LHCN-M2 (cell line): Measurements from ENCODE around the gene MCU. TPM values are rescaled to one million over a fixed set of nuclear protein-coding genes. Genes with fewer than 3 reads are reported as not detected.
"Not testable (repeated sequence)": the region's sequence is repeated elsewhere in the genome, so short reads cannot be mapped to it uniquely, and the experiment has no call there.

ENCODE experiments used
- DNase-seq: peaks from one replicate; pipeline ENCODE4 v3.0.0-alpha.2; 2012; ENCODE audit warnings: low read depth
- total RNA-seq: library from RNA; depleted of rRNA; stranded (reverse); fragments of >200 nt; gene quantifications from 2 replicates; pipeline ENCODE4 v1.2.3, GENCODE V29; 2014

The MCU gene
- total RNA-seq, 1 experiment from 2014 or later: 37.1 TPM

GRCh38 chr10:72895236-72895850 is 203.4 kb downstream of the MCU start:
- DNase-seq: no peak

- no peak for DNase-seq
Observed at GRCh38 chr10:72898616-72899015, 206.7 kb downstream of the MCU start.

- no peak for DNase-seq
Observed at GRCh38 chr10:72899545-72899944, 207.6 kb downstream of the MCU start.

GRCh38 chr10:72903941-72904446 is 212.1 kb downstream of the MCU start:
- not testable (repeated sequence) for DNase-seq

GRCh38 chr10:72904806-72905205 is 212.9 kb downstream of the MCU start:
- no peak for DNase-seq

GRCh38 chr10:72906446-72906845 is 214.5 kb downstream of the MCU start:
- DNase-seq: no peak

GRCh38 chr10:72910705-72911104 is 218.8 kb downstream of the MCU start:
- DNase-seq: no peak

- no peak for DNase-seq
Observed at GRCh38 chr10:72911758-72912157, 219.8 kb downstream of the MCU start.

- no peak for DNase-seq
Observed at GRCh38 chr10:72912736-72913135, 220.8 kb downstream of the MCU start.

- DNase-seq: no peak
Observed at GRCh38 chr10:72913287-72913686, 221.3 kb downstream of the MCU start.

- not testable (repeated sequence) for DNase-seq
Observed at GRCh38 chr10:72917201-72917600, 225.3 kb downstream of the MCU start.

GRCh38 chr10:72917803-72918332 is 225.9 kb downstream of the MCU start:
- DNase-seq: not testable (repeated sequence)

GRCh38 chr10:72918352-72918751 is 226.4 kb downstream of the MCU start:
- no peak for DNase-seq

- DNase-seq: not testable (repeated sequence)
Observed at GRCh38 chr10:72921147-72921683, 229.3 kb downstream of the MCU start.

GRCh38 chr10:72924351-72924750 is 232.4 kb downstream of the MCU start:
- DNase-seq: no peak

- DNase-seq: peak; percentile 27
Observed at GRCh38 chr10:72925951-72926465, 234.1 kb downstream of the MCU start.

GRCh38 chr10:72927485-72927884 is 235.5 kb downstream of the MCU start:
- DNase-seq: no peak

- DNase-seq: no peak
Observed at GRCh38 chr10:72928798-72929197, 236.9 kb downstream of the MCU start.

GRCh38 chr10:72930276-72930675 is 238.3 kb downstream of the MCU start:
- DNase-seq: no peak

- DNase-seq: peak; percentile 72
Observed at GRCh38 chr10:72932259-72933015, 240.5 kb downstream of the MCU start.

GRCh38 chr10:72935361-72935760 is 243.4 kb downstream of the MCU start:
- DNase-seq: peak; percentile 100
